Prostate gland (tissue), 2 donors: ENCODE results near the gene EFCAB3.
"Not testable (repeated sequence)": the region's sequence is repeated elsewhere in the genome, so short reads cannot be mapped to it uniquely, and the experiment has no call there.

Experiments used
- POLR2A ChIP-seq: fragments of 450-650 bp; IDR thresholded peaks from one replicate; pipeline ENCODE4 v1.6.1; 2016; ENCODE audit warnings: antibody characterized with exemption, mild to moderate bottlenecking
- POLR2AphosphoS5 ChIP-seq: sonication (generic); formaldehyde crosslinking; IDR thresholded peaks from one replicate; pipeline ENCODE4 v1.6.1; 2017; ENCODE audit warnings: antibody characterized with exemption
- TF ChIP-seq, protein P1 (sequence below), 4 experiments: fragments of 200-600 bp in 2 of 4; fragments of 450-650 bp in 2 of 4; sonication (generic) in 2 of 4; IDR thresholded peaks; 1 replicate in 3 of 4; 2 replicates in 1 of 4; pipeline ENCODE4 v1.5.1; 2016 to 2019; ENCODE audit warnings: antibody characterized with exemption in 4 of 4, mild to moderate bottlenecking in 2 of 4, moderate library complexity in 2 of 4

DNA sequence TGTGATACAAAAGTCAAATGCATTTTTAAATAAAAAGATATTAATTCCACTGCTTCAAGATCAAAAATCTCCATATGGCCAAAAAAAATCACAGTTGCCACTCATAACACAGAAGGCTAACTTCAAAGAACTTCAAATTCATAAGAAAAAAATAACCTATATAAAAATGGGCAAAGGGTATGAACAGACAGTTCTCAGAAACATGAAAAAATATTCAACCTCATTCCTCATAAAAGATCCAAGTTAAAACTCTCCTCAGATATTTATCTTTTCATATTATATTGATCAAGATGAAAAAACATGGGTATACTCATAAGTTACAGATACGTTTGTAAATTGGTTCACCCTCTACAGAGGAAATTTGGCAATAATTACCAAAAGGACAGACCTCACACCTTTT lies 32.7 kb downstream of the EFCAB3 start:
- TF ChIP-seq POLR2A, POLR2AphosphoS5: not testable (repeated sequence)
- TF ChIP-seq, protein P1, sequence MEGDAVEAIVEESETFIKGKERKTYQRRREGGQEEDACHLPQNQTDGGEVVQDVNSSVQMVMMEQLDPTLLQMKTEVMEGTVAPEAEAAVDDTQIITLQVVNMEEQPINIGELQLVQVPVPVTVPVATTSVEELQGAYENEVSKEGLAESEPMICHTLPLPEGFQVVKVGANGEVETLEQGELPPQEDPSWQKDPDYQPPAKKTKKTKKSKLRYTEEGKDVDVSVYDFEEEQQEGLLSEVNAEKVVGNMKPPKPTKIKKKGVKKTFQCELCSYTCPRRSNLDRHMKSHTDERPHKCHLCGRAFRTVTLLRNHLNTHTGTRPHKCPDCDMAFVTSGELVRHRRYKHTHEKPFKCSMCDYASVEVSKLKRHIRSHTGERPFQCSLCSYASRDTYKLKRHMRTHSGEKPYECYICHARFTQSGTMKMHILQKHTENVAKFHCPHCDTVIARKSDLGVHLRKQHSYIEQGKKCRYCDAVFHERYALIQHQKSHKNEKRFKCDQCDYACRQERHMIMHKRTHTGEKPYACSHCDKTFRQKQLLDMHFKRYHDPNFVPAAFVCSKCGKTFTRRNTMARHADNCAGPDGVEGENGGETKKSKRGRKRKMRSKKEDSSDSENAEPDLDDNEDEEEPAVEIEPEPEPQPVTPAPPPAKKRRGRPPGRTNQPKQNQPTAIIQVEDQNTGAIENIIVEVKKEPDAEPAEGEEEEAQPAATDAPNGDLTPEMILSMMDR (IDR thresholded peaks at IDR 0.05) = not testable (repeated sequence)
